ENCODE results near the gene UMODL1. TPM values are rescaled to one million over a fixed set of nuclear protein-coding genes. Genes with fewer than 3 reads are reported as not detected.

The UMODL1 gene
- total and polyA plus RNA-seq, 12 donors = 0.10 to 0.79 (median 0.17) TPM; not detected in 9

GRCh38 chr21:42120101-42120902 is 49.2 kb downstream of the UMODL1 start:
- Histone ChIP-seq H3K4me1 (replicated peaks in 1 of 2) (no peaks in the 10 kb centered on the region), H3K27ac (no peak overlapping the region), H3K4me3 (no peak overlapping the region), H3K9me3 (replicated peaks in 1 of 3) (no peaks in the 10 kb centered on the region), H3K36me3 (replicated peaks in 1 of 2) (no peaks in the 10 kb centered on the region), H3K27me3 (peaks cover 11% of the 10 kb centered on the region)
- TF ChIP-seq POLR2A (IDR thresholded peaks at IDR 0.05) (no peak), CTCF (IDR thresholded peaks at IDR 0.05) (no peak)
- intact Hi-C loops (cut with DNase I) = loop anchor here in 1 of 2 donors (5.0 kb wide), 1 partner anchor 508 kb away; no protein-coding TSS in a partner anchor
- no peak for DNase-seq
- 64 to 70% (median 68%) methylated on average over 11 of the region's 11 CpGs for WGBS, 4 donors

DNA sequence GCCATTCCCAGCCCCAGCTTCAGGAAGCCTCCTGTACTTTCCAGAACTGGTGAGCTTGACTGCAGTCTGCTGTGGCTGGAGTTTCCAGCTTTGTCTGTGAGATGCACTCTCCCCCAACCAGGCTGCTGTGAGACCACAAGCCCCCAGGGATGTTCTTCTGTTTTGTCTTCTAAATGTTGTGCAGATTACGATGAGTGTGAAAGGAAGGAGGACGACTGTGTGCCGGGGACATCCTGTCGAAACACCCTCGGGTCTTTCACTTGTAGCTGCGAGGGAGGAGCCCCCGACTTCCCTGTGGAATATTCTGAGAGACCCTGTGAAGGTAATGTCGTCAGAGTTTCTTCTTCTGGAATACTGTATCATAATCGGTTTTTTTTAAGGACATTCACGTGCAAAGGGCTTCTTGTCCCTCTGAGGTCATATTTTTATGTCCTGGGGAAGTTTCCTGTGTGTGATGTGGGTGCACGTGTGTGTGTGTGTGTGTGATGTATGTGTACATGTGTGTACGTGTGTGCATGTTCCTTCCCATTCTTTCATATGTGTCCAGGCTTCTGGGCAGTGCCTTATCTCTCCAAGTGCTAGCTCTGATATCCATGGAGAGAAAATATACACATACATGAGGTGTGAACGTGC is 49.9 kb downstream of the UMODL1 start:
- peaks cover 12% of the 10 kb centered on the region for H3K27me3 ChIP-seq
- no peaks in the 10 kb centered on the region for H3K36me3 ChIP-seq (replicated peaks in 1 of 2)
- TF ChIP-seq POLR2A (IDR thresholded peaks at IDR 0.05) = no peak
- no peak for TF ChIP-seq CTCF (IDR thresholded peaks at IDR 0.05)
- 44 to 63% (median 49%) methylated on average over 13 of the region's 13 CpGs for WGBS, 4 donors
- no peak for DNase-seq
- no peaks in the 10 kb centered on the region for H3K4me1 ChIP-seq (replicated peaks in 1 of 2)
- intact Hi-C loops (cut with DNase I) = loop anchor here in 1 of 2 donors (5.0 kb wide), 1 partner anchor 509 kb away; no protein-coding TSS in a partner anchor
- no peak overlapping the region for H3K27ac ChIP-seq
- H3K4me3 ChIP-seq = no peak overlapping the region
- no peaks in the 10 kb centered on the region for H3K9me3 ChIP-seq (replicated peaks in 1 of 3)

- no peaks in the 10 kb centered on the region for H3K36me3 ChIP-seq (replicated peaks in 1 of 2)
- TF ChIP-seq POLR2A (IDR thresholded peaks at IDR 0.05) (no peak), CTCF (IDR thresholded peaks at IDR 0.05) (no peak)
- WGBS, 4 donors = 81 to 98% (median 87%) methylated on average over 4 of the region's 4 CpGs
- no peak overlapping the region for H3K4me3 ChIP-seq
- no peaks in the 10 kb centered on the region for H3K4me1 ChIP-seq (replicated peaks in 1 of 2)
- DNase-seq = no peak
- intact Hi-C loops (cut with DNase I) = loop anchor here in 1 of 2 donors (5.0 kb wide), 1 partner anchor 509 kb away; no protein-coding TSS in a partner anchor
- no peak overlapping the region for H3K27ac ChIP-seq
- H3K9me3 ChIP-seq (replicated peaks in 1 of 3) = no peaks in the 10 kb centered on the region
- peaks cover 12% of the 10 kb centered on the region for H3K27me3 ChIP-seq
Measured at GRCh38 chr21:42121794-42122193, 50.7 kb downstream of the UMODL1 start.

DNA sequence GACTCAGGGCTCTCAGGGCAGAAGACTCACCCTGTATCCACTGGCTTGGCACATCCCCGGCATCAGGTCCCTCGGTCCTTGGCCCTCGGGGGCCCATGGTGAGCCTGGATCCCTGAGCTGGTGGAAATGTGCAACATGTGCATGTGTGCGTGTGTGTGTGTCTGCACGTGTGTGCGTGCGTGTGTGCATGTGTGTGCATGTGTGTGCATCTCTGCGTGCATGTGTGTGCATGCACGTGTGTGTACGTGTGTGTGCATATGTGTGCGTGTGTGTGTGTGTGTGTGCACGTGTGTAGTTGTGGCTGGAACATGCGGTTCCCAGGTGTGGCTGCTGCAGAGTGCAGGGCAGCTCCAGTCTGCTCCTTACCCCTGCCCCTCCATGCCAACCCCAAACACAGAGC is 51.3 kb downstream of the UMODL1 start:
- TF ChIP-seq POLR2A (IDR thresholded peaks at IDR 0.05) = no peak
- no peak for TF ChIP-seq CTCF (IDR thresholded peaks at IDR 0.05)

More for the DNA sequence above, 51.3 kb downstream of the UMODL1 start:
- intact Hi-C loops (cut with DNase I) = loop anchor here in 1 of 2 donors (5.0 kb wide), 1 partner anchor 510 kb away; no protein-coding TSS in a partner anchor
- no peak overlapping the region for H3K4me3 ChIP-seq
- no peak overlapping the region for H3K27ac ChIP-seq
- no peaks in the 10 kb centered on the region for H3K36me3 ChIP-seq (replicated peaks in 1 of 2)
- no peaks in the 10 kb centered on the region for H3K4me1 ChIP-seq (replicated peaks in 1 of 2)
- WGBS, 4 donors = 80 to 90% (median 82%) methylated on average over 2 to 13 of the region's 13 CpGs
- H3K27me3 ChIP-seq = peaks cover 12% of the 10 kb centered on the region
- no peaks in the 10 kb centered on the region for H3K9me3 ChIP-seq (replicated peaks in 1 of 3)
- DNase-seq = no peak

Data from adrenal gland (tissue), 12 donors.